Gastroesophageal sphincter (tissue), 3 donors: Measurements from ENCODE around the gene PHKA2.

Experiments used
- POLR2A ChIP-seq, 2 donors: fragments of 450-650 bp; IDR thresholded peaks; one replicate each; pipeline ENCODE4 v1.6.1; 2017; ENCODE audit warnings: antibody characterized with exemption in 2 of 2, mild to moderate bottlenecking in 2 of 2, moderate library complexity in 1 of 2
- POLR2AphosphoS5 ChIP-seq: sonication (generic); formaldehyde crosslinking; IDR thresholded peaks from one replicate; pipeline ENCODE4 v1.6.1; 2017; ENCODE audit warnings: antibody characterized with exemption
- TF ChIP-seq, protein P1 (sequence below), 4 experiments: fragments of 200-600 bp in 2 of 4; fragments of 450-650 bp in 2 of 4; sonication (generic) in 1 of 4; IDR thresholded peaks; one replicate each; pipeline ENCODE4 v1.5.1; 2017 to 2019; ENCODE audit warnings: antibody characterized with exemption in 4 of 4, mild to moderate bottlenecking in 2 of 4, moderate library complexity in 2 of 4

DNA sequence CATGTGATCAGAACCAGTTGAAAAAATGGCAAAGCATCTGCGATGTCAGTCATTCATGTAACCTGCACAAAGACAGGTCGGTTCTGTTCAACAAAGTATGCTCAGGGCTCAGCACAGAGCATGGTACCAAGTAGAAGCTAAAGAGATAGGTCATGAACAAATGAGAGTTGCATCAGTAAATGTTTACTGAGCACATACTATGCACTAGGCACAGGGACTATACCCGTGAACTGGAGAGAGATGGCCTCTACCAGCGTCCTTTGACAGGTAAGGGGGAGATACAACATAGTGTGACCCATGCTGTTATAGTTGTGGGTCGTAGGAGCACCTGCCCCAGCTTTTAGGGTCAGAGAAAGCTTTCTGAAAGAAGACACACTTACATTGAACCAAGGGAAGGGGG, 46.7 kb downstream of the PHKA2 start:
- TF ChIP-seq, protein P1, sequence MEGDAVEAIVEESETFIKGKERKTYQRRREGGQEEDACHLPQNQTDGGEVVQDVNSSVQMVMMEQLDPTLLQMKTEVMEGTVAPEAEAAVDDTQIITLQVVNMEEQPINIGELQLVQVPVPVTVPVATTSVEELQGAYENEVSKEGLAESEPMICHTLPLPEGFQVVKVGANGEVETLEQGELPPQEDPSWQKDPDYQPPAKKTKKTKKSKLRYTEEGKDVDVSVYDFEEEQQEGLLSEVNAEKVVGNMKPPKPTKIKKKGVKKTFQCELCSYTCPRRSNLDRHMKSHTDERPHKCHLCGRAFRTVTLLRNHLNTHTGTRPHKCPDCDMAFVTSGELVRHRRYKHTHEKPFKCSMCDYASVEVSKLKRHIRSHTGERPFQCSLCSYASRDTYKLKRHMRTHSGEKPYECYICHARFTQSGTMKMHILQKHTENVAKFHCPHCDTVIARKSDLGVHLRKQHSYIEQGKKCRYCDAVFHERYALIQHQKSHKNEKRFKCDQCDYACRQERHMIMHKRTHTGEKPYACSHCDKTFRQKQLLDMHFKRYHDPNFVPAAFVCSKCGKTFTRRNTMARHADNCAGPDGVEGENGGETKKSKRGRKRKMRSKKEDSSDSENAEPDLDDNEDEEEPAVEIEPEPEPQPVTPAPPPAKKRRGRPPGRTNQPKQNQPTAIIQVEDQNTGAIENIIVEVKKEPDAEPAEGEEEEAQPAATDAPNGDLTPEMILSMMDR (IDR thresholded peaks at IDR 0.05), result no peak
- TF ChIP-seq POLR2AphosphoS5 (no peak), POLR2A (IDR thresholded peaks at IDR 0.05) (no peak)
